ENCODE measurements around the gene ACTL8. TPM values are rescaled to one million over a fixed set of nuclear protein-coding genes. Genes with fewer than 3 reads are reported as not detected.

Gene ACTL8
- total RNA-seq, 2 experiments from 2014 or later: not detected

DNA sequence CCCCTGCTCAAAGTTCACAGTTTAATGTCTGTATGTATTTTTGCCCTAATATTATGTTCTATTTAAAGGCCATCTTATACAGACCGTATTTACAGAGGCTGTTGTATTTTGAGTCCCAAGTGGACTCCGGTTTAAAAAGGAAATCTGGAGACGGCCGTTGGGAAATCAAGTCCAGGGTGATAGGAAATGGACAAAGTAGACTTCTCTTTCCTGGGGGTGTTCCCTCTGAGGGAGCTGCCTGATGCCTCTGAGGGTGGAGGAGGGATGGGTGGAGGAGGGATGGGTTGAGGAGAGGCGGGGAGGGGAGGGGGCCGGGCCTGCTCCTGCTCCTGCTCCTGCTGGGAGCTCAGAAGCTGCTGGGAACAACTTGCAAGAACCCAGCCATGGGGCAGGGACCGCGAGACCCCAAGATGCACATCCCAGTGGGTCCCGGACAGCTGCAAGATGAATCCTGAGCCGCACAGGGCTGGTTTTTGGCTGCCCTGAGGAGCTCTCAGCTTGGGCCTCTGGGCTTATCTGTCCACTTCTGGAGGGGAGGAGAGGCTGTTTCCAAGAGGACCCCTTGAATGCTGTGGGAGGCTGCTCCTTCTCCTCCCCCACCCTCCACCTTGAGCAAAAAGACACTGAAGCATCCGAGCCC lies 12.0 kb upstream of the ACTL8 start:
- H3K27ac Mint-ChIP-seq: no peak overlapping the region
- no peak overlapping the region for H3K27ac ChIP-seq (ENCODE audit: low read depth in 1 of 2, low read length in 2 of 2)
- H3K36me3 Mint-ChIP-seq (ENCODE audit: low read depth): no peaks in the 10 kb centered on the region
- H3K9me3 ChIP-seq (ENCODE audit: control insufficient read depth in 1 of 2, insufficient read depth in 1 of 2, low read length in 2 of 2): peaks cover 0 to 6% of the 10 kb centered on the region in 2 experiments
- H3K4me1 Mint-ChIP-seq (ENCODE audit: low read depth): no peaks in the 10 kb centered on the region
- H3K4me1 ChIP-seq (ENCODE audit: insufficient read depth, low read length): no peaks in the 10 kb centered on the region
- DNase-seq (no peak), ATAC-seq (ENCODE audit: poor library complexity) (no peak)
- intact Hi-C loops (cut with DNase I, micrococcal nuclease): no loop called here
- peaks cover 30% of the 10 kb centered on the region for H3K27me3 Mint-ChIP-seq
- no peaks in the 10 kb centered on the region for H3K9me3 Mint-ChIP-seq
- H3K4me3 ChIP-seq (ENCODE audit: low read length): no peak overlapping the region
- ChIA-PET CTCF (no interaction called here), POLR2A (no interaction called here)
- H3K36me3 ChIP-seq (ENCODE audit: insufficient read depth, low read length): no peaks in the 10 kb centered on the region
- no peak overlapping the region for H3K4me3 Mint-ChIP-seq
- TF ChIP-seq, protein P1, sequence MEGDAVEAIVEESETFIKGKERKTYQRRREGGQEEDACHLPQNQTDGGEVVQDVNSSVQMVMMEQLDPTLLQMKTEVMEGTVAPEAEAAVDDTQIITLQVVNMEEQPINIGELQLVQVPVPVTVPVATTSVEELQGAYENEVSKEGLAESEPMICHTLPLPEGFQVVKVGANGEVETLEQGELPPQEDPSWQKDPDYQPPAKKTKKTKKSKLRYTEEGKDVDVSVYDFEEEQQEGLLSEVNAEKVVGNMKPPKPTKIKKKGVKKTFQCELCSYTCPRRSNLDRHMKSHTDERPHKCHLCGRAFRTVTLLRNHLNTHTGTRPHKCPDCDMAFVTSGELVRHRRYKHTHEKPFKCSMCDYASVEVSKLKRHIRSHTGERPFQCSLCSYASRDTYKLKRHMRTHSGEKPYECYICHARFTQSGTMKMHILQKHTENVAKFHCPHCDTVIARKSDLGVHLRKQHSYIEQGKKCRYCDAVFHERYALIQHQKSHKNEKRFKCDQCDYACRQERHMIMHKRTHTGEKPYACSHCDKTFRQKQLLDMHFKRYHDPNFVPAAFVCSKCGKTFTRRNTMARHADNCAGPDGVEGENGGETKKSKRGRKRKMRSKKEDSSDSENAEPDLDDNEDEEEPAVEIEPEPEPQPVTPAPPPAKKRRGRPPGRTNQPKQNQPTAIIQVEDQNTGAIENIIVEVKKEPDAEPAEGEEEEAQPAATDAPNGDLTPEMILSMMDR (IDR thresholded peaks at IDR 0.05): no peak
- peaks cover 7 to 8% of the 10 kb centered on the region in 2 experiments for H3K27me3 ChIP-seq (ENCODE audit: control insufficient read depth in 1 of 2, insufficient read depth in 2 of 2, low read length in 2 of 2)

DNA sequence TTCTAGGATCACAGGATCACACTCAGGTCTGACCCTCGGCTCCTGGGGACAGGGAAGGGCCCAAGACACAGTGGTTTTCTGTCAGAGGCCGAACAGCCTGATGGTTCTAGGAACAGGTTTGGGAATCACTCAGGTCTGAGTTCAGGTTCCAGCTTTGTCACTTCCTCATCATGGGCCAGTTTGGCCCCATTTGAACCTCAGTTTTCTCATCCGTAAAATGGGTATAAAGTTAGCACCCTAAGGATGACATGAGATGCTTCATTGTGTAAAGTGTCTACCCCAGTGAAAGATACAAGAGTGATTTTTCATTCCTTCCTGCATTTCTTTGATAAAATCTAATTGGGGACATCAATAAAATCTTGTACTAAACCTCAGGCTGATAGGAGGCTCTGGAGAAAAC lies 11.2 kb upstream of the ACTL8 start:
- Mint-ChIP-seq H3K36me3 (ENCODE audit: low read depth) (no peaks in the 10 kb centered on the region), H3K27ac (no peak overlapping the region), H3K4me3 (no peak overlapping the region), H3K27me3 (peaks cover 30% of the 10 kb centered on the region), H3K4me1 (ENCODE audit: low read depth) (no peaks in the 10 kb centered on the region), H3K9me3 (no peaks in the 10 kb centered on the region)
- no peak overlapping the region for H3K4me3 ChIP-seq (ENCODE audit: low read length)
- intact Hi-C loops (cut with DNase I, micrococcal nuclease): no loop called here
- H3K4me1 ChIP-seq (ENCODE audit: insufficient read depth, low read length): no peaks in the 10 kb centered on the region
- DNase-seq: no peak
- H3K36me3 ChIP-seq (ENCODE audit: insufficient read depth, low read length): no peaks in the 10 kb centered on the region
- ATAC-seq (ENCODE audit: poor library complexity): no peak
- ChIA-PET CTCF (no interaction called here), POLR2A (no interaction called here)
- no peak overlapping the region for H3K27ac ChIP-seq (ENCODE audit: low read depth in 1 of 2, low read length in 2 of 2)
- H3K9me3 ChIP-seq (ENCODE audit: control insufficient read depth in 1 of 2, insufficient read depth in 1 of 2, low read length in 2 of 2): peaks cover 0 to 6% of the 10 kb centered on the region in 2 experiments
- TF ChIP-seq, protein P1 (IDR thresholded peaks at IDR 0.05): no peak
- H3K27me3 ChIP-seq (ENCODE audit: control insufficient read depth in 1 of 2, insufficient read depth in 2 of 2, low read length in 2 of 2): peaks cover 7 to 8% of the 10 kb centered on the region in 2 experiments

DNA sequence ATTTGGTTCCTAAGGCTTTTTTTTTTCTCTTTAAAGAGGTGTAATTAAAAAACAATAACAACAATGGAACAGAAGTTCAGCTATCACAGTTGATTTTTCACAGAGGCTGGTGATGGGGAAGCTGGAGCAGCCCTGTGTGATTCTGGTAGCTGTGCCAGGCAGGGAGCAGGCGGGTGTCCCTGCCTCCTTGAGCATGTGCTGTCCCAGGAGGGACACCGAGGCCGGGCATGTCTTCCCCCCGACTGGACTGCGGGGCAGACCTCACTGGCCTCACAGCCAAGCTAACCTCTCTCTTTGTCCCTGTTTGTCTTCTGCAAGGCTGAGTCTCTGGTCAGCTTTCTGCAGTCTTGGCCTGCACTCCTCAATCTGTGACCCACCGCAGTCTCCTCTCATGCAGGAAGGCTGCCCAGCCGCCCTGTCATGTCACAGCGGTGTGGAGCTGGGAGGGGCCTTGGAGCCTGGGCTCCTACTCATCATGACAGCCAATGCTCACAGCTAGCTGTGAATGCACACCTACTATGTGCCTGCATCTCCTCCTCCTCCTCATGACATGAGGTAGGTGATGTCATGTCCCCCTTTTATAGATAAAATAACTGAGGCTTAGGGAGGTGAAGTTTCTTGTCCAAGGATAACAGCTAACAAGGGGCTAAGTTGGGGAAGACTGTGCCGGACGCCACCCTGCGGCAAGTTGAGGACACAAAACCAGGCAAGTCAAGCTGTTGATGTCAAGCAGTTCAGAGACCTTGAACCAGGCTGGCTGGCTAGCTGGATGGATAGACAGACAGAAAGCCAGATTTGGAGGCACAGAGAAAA lies 10.3 kb upstream of the ACTL8 start:
- no peaks in the 10 kb centered on the region for H3K36me3 ChIP-seq (ENCODE audit: insufficient read depth, low read length)
- H3K4me1 ChIP-seq (ENCODE audit: insufficient read depth, low read length): no peaks in the 10 kb centered on the region
- H3K27ac ChIP-seq (ENCODE audit: low read depth in 1 of 2, low read length in 2 of 2): no peak overlapping the region
- DNase-seq (no peak), ATAC-seq (ENCODE audit: poor library complexity) (no peak)
- peaks cover 0 to under 1% of the 10 kb centered on the region in 2 experiments for H3K9me3 ChIP-seq (ENCODE audit: control insufficient read depth in 1 of 2, insufficient read depth in 1 of 2, low read length in 2 of 2)
- H3K9me3 Mint-ChIP-seq: no peaks in the 10 kb centered on the region
- ChIA-PET POLR2A (no interaction called here), CTCF (no interaction called here)
- H3K4me3 Mint-ChIP-seq: no peak overlapping the region
- TF ChIP-seq, protein P1 (IDR thresholded peaks at IDR 0.05): no peak
- no peak overlapping the region for H3K27ac Mint-ChIP-seq
- no peaks in the 10 kb centered on the region for H3K36me3 Mint-ChIP-seq (ENCODE audit: low read depth)
- peaks cover 31% of the 10 kb centered on the region for H3K27me3 Mint-ChIP-seq
- no peak overlapping the region for H3K4me3 ChIP-seq (ENCODE audit: low read length)
- intact Hi-C loops (cut with DNase I, micrococcal nuclease): no loop called here
- H3K27me3 ChIP-seq (ENCODE audit: control insufficient read depth in 1 of 2, insufficient read depth in 2 of 2, low read length in 2 of 2): peaks cover 7 to 8% of the 10 kb centered on the region in 2 experiments
- no peaks in the 10 kb centered on the region for H3K4me1 Mint-ChIP-seq (ENCODE audit: low read depth)
